Measurements from ENCODE around the gene CAMTA2. TPM values are rescaled to one million over a fixed set of nuclear protein-coding genes. Genes with fewer than 3 reads are reported as not detected.

Gene CAMTA2
- total and polyA plus RNA-seq, 4 donors, result 15.0 to 66.3 (median 49.6) TPM

- peaks cover 5 to 25% (median 20%) of the 10 kb centered on the region in 4 donors for H3K36me3 ChIP-seq (ENCODE audit: control insufficient read depth in 4 of 4, insufficient read depth in 4 of 4, low read length in 4 of 4)
- H3K4me3 ChIP-seq, result peak overlapping the region; percentile 77
- TF ChIP-seq CTCF (IDR thresholded peaks at IDR 0.05; ENCODE audit: control extremely low read depth, extremely low read depth), result no peak
- DNase-seq (no peak), ATAC-seq (ENCODE audit: insufficient read depth, low FRiP score) (no peak)
- H3K9me3 ChIP-seq (ENCODE audit: control insufficient read depth in 4 of 4, insufficient read depth in 3 of 4, low read length in 3 of 4), result no peaks in the 10 kb centered on the region
- H3K9ac ChIP-seq (ENCODE audit: insufficient read depth in 1 of 2, low read length in 2 of 2), result peak overlapping the region; percentile 65 to 80
- WGBS, 2 donors, result 54 to 68% methylated on average over 19 of the region's 19 CpGs
- H3K4me1 ChIP-seq (ENCODE audit: control insufficient read depth in 5 of 5, insufficient read depth in 5 of 5, low read length in 5 of 5), result peaks cover 3 to 33% (median 13%) of the 10 kb centered on the region in 5 donors
- no peaks in the 10 kb centered on the region for H3K27me3 ChIP-seq (ENCODE audit: control insufficient read depth in 3 of 3, insufficient read depth in 3 of 3, low read length in 2 of 3)
- peak overlapping the region; percentile 90 to 94 for H3K27ac ChIP-seq (ENCODE audit: low read depth in 1 of 2, low read length in 1 of 2)
Observed at GRCh38 chr17:4938688-4939545, 48.6 kb downstream of the CAMTA2 start.

GRCh38 chr17:4938069-4938491 is 49.4 kb downstream of the CAMTA2 start:
- DNase-seq (no peak), ATAC-seq (ENCODE audit: insufficient read depth, low FRiP score) (no peak)
- H3K27ac ChIP-seq (ENCODE audit: low read depth in 1 of 2, low read length in 1 of 2), result peak overlapping the region in 1 of 2 donors; percentile 47
- H3K9me3 ChIP-seq (ENCODE audit: control insufficient read depth in 4 of 4, insufficient read depth in 3 of 4, low read length in 3 of 4), result no peaks in the 10 kb centered on the region
- H3K9ac ChIP-seq (ENCODE audit: insufficient read depth in 1 of 2, low read length in 2 of 2), result no peak overlapping the region
- H3K4me3 ChIP-seq, result no peak overlapping the region
- H3K36me3 ChIP-seq (ENCODE audit: control insufficient read depth in 4 of 4, insufficient read depth in 4 of 4, low read length in 4 of 4), result peaks cover 5 to 20% (median 16%) of the 10 kb centered on the region in 4 donors
- WGBS, 2 donors, result 92 to 97% methylated on average over 11 of the region's 11 CpGs
- H3K27me3 ChIP-seq (ENCODE audit: control insufficient read depth in 3 of 3, insufficient read depth in 3 of 3, low read length in 2 of 3), result no peaks in the 10 kb centered on the region
- H3K4me1 ChIP-seq (ENCODE audit: control insufficient read depth in 5 of 5, insufficient read depth in 5 of 5, low read length in 5 of 5), result peaks cover 4 to 34% (median 13%) of the 10 kb centered on the region in 5 donors
- no peak for TF ChIP-seq CTCF (IDR thresholded peaks at IDR 0.05; ENCODE audit: control extremely low read depth, extremely low read depth)

- ATAC-seq (ENCODE audit: insufficient read depth, low FRiP score) (no peak), DNase-seq (no peak)
- Histone ChIP-seq H3K27ac (ENCODE audit: low read depth in 1 of 2, low read length in 1 of 2) (no peak overlapping the region), H3K27me3 (ENCODE audit: control insufficient read depth in 3 of 3, insufficient read depth in 3 of 3, low read length in 2 of 3) (no peaks in the 10 kb centered on the region), H3K4me3 (no peak overlapping the region), H3K4me1 (ENCODE audit: control insufficient read depth in 5 of 5, insufficient read depth in 5 of 5, low read length in 5 of 5) (peaks cover 4 to 34% (median 13%) of the 10 kb centered on the region in 5 donors), H3K9ac (ENCODE audit: insufficient read depth in 1 of 2, low read length in 2 of 2) (no peak overlapping the region), H3K9me3 (ENCODE audit: control insufficient read depth in 4 of 4, insufficient read depth in 3 of 4, low read length in 3 of 4) (no peaks in the 10 kb centered on the region), H3K36me3 (ENCODE audit: control insufficient read depth in 4 of 4, insufficient read depth in 4 of 4, low read length in 4 of 4) (peaks cover under 1 to 16% (median 12%) of the 10 kb centered on the region in 4 donors)
- 94 to 96% methylated on average over 16 of the region's 16 CpGs for WGBS, 2 donors
- TF ChIP-seq CTCF (IDR thresholded peaks at IDR 0.05; ENCODE audit: control extremely low read depth, extremely low read depth), result no peak
Observed at GRCh38 chr17:4937553-4937952, 49.9 kb downstream of the CAMTA2 start.

Measured in lung (tissue), 12 donors.